AML-193 (cell line): ENCODE results near the gene OSCP1.
"Not testable (repeated sequence)": the region's sequence is repeated elsewhere in the genome, so short reads cannot be mapped to it uniquely, and the experiment has no call there.

Source experiments
- DNase-seq, 2 experiments: peaks; one replicate each; lab custom pipeline; 2025; lab: John Stamatoyannopoulos, UW

OSCP1 gene

DNA sequence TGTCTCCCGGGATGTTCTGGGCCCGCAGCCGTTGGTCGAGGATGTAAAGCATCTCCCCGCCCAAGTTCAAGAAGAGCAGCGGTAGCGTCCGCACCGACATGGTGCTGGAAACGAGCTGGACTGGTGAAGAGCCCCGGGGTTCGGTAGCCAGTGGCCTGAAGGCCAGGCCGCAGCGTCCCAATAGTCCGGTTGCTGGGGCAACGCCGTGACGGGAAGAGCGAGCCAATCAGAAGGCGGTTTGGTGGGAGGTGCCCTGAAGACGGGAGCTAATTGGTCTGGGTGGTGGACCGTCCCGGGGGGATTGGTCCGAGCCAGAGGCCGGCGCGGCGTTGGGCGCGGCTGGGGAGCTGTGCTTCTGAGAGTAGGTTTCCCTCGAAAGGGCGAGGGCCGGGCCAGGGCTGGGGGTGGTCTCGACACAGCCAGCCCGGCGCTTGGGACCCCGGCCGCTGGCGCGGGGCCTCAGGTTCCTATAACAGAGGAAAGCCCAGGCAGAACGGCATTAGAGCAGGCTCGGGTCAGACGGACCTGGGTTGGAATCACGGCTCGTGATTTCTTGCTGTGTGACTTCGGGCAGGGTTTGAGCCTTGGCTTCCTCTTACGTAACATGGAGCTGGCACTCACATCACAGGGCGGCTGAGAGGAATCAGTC is at the start of gene OSCP1:
TSS of gene OSCP1 (minus strand) at position 182 of the 649 bp plus-strand sequence. CDS start at position 100, 82 bp downstream.
- DNase-seq: peak; percentile 89 to 91

DNA sequence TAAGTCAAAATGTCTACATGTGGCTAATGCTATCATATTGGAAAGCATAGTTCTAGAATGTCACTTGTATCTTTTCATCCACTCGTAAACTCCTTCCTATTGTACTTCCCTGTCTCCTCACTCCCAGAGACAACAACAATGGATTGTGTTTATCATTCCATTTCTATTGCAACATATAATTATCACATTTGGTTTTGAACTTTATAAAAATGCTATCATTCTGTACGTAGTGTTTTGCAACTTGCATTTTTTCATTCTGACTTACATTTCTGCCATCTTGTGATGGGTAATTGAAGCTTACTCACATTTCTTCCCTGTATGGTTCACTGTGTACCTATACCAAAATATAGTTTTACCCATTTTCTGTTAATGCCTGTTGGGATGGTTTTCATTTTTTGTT is 47.0 kb upstream of the OSCP1 start:
- DNase-seq: no peak

GRCh38 chr1:36494971-36495370 is 44.7 kb upstream of the OSCP1 start:
- no peak for DNase-seq

GRCh38 chr1:36493524-36493923 is 43.3 kb upstream of the OSCP1 start:
- DNase-seq: no peak

- DNase-seq: no peak
These were observed 42.2 kb upstream of the OSCP1 start for GRCh38 chr1:36492491-36492890.

GRCh38 chr1:36489258-36490051 is 39.2 kb upstream of the OSCP1 start:
- not testable (repeated sequence) for DNase-seq

- no peak for DNase-seq
These were observed 37.7 kb upstream of the OSCP1 start for GRCh38 chr1:36487906-36488305.

DNA sequence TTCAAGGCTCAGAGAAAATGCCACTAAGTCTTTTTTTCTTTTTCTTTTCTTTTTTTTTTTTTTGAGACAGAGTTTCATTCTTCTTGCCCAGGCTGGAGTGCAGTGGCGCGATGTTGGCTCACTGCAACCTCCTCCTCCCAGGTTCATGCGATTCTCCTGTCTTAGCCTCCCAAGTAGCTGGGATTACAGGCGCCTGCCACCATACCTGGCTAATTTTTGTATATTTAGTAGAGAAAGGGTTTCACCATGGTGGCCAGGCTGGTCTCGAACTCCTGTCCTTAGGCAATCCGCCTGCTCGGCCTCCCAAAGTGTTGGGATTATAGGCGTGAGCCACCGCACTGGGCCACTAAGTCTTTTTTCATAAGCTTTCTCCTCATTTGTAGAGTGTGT is 37.1 kb upstream of the OSCP1 start:
- DNase-seq: not testable (repeated sequence)

DNA sequence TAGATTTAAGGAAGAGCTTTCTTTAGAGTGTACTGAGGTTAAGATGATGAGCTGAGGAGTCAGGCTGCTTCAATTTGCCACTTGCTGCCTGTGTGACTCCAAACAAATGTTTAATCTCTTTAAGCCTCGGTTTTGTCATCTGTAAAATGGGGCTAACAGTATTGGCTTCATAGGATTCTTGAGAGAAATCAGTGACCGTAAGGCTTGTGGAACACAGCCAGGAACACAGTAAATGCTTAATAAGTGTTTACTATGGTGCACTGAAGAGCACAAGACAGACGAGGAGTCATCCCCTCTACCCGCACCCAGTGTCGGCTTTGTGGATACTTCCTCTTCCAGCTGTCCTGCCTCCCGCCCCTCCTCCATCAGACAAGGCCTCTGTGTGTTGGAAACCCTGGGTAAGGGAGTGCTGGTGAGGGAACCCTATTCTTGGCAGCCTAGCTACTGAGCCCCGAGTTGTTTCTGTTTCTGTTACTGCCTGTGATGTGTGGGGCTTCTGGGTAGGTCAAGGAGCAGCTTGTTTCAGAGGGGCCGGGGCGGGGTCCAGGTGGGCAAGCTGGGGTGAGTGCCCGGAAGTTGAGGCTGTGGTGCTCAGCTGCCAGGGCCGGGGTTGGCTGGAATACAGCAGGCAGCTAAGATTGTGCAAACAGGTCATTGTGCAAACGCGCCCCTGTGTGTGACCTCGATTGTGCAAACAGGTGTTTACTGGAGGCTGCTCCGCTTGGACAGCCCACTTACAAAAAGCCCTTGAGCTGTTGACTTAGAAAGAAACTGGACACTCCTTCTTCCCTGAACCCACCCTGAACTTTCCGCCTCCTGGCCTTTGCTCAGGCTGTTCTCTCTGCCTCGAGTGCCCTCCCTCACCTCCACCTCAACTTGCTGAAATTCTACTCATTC is 36.4 kb upstream of the OSCP1 start:
- peak; percentile 97 for DNase-seq

DNA sequence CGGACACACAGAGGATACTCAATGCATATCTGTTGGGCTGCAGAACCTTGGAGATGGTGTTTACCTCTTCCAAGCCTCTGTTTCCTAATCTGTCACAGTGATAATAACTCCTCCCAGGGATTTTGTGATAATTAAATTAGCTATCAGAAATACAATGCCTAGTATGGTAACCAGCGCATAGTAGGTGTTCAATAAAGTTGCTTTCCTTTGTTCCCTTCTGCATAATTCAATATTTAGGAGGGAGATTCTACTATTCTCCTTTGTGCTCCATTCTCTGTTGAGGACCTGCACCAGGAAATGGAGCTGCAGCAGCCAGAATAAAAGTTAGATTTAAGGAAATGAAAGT is 35.8 kb upstream of the OSCP1 start:
- no peak for DNase-seq

DNA sequence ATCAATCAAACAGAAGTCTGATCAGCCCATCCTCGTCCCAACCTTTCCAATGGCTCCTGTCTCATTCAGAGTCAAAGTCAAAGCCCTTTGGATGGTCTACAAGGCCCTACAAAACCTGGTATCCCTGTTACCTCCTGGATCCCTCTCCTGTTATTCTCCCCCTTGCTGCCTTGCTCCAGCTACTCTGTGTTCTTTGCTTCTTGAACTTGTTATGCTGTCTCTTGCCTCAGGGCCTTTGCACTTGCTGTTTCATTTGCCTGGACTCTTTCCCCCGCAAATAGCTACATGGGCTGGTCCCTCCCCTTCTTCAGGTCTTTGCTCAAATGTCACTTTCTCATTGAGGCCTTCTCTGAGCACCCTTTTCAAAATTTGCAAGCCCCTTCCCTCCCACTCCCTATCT is 33.8 kb upstream of the OSCP1 start:
- DNase-seq: no peak

DNA sequence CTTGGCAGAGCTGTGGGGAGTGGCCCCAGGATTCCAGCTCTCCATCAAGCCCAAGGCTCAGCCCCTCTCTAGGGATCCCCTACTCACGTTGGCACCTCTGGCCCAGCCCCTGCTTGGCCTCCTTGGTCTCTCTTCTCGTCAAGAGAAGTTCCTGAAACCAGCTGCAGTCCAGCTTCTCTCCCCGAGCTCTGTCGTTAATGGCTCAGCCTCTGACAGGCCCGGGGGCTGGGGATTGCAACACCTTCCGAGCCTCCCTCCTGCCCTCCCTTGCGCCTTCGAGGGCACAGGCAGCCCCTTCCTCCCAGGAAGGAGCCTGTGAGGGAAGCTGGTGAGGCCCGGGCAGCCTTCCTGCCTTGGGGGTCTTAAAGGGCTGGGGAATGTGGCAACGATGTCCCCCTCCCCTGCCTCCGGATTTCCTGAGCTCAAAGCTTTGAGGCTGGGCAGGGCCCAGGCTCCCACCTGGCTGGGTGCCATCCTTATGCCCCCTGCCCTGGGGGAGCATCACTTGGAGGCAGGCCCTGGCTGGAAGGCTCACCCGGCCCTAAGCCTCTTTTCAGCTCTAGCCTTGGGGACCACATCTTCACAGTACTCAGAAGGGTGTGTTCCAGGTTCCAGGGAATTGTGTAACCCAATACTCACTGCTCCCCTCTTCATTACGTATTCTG is 32.6 kb upstream of the OSCP1 start, which contains the start of gene CSF3R:
TSS of gene CSF3R (minus strand) at position 190 of the 665 bp plus-strand sequence. CDS start 3,417 bp downstream, outside the sequence.
- peak; percentile 78 to 81 for DNase-seq

DNA sequence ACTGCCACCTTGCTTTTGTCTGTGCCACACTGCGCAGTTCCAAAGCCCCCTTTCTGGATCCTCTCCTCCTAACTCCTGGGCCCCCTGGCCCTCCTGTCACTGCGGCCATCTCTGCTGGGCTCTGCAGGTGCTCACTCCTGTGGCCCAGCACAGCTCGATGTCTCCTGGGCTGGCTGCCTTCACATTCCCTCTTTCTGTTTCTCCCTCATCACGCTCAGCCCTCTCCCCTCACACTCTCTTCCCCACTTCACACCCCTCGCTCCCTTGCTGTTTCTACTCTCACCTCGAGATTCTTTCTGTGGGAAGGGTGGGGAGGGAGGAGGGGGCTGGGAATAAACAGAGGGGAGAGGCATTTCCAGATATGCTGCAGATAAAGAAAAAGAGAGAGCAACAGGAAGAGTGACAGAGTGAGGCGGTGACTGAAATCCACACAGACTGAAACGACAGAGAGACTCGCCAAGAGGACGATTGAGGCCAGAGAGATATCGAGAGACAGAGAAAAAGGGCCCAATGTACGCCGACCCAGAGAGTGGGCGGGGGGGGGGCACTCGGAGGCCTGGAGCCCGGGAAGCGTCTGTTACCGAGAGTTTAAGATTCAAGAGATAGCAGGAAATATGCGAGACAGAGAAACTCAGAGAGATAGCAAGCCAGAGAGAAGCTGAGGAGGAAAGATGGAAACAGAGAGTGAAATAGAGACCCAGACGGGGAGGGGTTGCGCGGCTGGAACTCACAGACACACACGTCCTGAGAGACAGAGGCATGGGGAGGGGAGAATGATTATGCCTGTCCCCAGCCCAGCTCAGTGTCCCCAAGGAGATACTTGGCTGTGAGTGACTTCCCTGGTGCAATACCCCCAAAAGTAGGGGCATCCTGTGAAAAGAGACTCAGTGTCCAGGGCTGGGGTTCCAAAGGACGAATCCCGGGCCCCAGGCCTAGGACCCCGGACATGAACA is 31.8 kb upstream of the OSCP1 start:
- no peak for DNase-seq

GRCh38 chr1:36481091-36481490 is 30.8 kb upstream of the OSCP1 start:
- no peak for DNase-seq

- DNase-seq: no peak
These were observed 29.9 kb upstream of the OSCP1 start for GRCh38 chr1:36480161-36480560.

- DNase-seq: peak in 1 of 2 experiments; percentile 13
These were observed 29.3 kb upstream of the OSCP1 start for GRCh38 chr1:36479505-36480051.

- DNase-seq: not testable (repeated sequence)
These were observed 27.4 kb upstream of the OSCP1 start for GRCh38 chr1:36477615-36478014.

- DNase-seq: no peak
These were observed 26.7 kb upstream of the OSCP1 start for GRCh38 chr1:36476945-36477344.

GRCh38 chr1:36475910-36476604 is 25.8 kb upstream of the OSCP1 start:
- no peak for DNase-seq

DNA sequence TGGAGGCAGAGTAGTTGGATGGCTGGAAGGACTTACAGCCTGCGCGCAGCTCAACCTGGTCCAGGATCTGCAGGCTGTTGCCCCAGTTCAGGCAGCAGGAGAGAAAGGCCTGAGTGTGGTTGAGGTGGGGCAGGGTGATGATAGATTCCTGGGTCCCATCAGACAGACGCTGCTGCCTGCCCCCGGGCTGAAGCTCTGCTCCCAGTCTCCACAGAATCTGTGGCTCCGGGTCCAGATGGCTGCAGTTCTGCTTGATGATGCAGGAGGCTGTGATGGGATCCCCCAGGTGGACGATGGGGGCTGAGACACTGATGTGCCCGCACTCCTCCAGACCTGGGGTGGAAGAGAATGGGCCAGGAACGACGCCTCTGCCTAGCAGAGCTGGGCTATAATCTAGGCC is 25.1 kb upstream of the OSCP1 start:
- no peak for DNase-seq
